Stimulated activated effector memory CD8-positive, alpha-beta T cell treated with anti-CD3 and anti-CD28 coated beads, Interleukin-12 subunit alpha, Interleukin-12 subunit beta, amount 100 ng/mL, for 72 hours (primary cell): ENCODE measurements around the gene PRRC2C.
"Not testable (repeated sequence)": the region's sequence is repeated elsewhere in the genome, so short reads cannot be mapped to it uniquely, and the experiment has no call there.

Source experiments
- ATAC-seq: fragments of 150-1000 bp; cut with Tn5 transposase; 2 replicates; pipeline ENCODE4 v1.10.0; 2021
- DNase-seq, 2 donors: peaks; one replicate each; pipeline ENCODE4 v3.0.0; 2021 to 2022; ENCODE audit warnings: low spot score in 2 of 2
- H3K27ac Mint-ChIP-seq: one replicate; pipeline ENCODE4 v1.8.0; 2022; ENCODE audit warnings: mild to moderate bottlenecking, mixed read lengths
- H3K36me3 Mint-ChIP-seq: one replicate; pipeline ENCODE4 v1.8.0; 2022; ENCODE audit warnings: mild to moderate bottlenecking, mixed read lengths
- H3K4me1 Mint-ChIP-seq: one replicate; pipeline ENCODE4 v1.8.0; 2022; ENCODE audit warnings: mixed read lengths
- H3K4me3 Mint-ChIP-seq: one replicate; pipeline ENCODE4 v1.8.0; 2022; ENCODE audit warnings: mild to moderate bottlenecking, mixed read lengths
- H3K9me3 Mint-ChIP-seq: one replicate; pipeline ENCODE4 v1.8.0; 2022; ENCODE audit warnings: mixed read lengths

The PRRC2C gene

DNA sequence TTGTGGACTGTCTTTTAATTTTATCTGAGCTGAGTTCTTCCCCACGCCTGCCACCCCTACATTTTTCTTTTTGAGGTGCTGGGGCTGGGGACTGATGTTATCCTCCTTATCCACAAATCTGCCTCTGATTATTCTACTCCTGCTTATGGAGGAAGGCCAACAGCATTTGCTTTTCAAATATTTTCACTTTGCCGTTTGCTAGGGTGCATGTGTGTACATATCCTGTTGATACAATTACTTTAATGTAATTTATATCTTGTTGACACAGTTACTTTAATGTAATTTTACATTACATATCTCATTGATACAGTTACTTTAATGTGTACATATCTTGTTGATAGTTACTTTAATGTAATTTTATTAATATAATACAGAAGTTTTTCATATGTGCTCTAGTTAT lies 36.2 kb downstream of the PRRC2C start:
- Mint-ChIP-seq H3K4me3 (no peak overlapping the region), H3K4me1 (no peaks in the 10 kb centered on the region), H3K27ac (no peak overlapping the region), H3K9me3 (no peaks in the 10 kb centered on the region), H3K36me3 (no peaks in the 10 kb centered on the region)
- DNase-seq (no peak), ATAC-seq (no peak)

DNA sequence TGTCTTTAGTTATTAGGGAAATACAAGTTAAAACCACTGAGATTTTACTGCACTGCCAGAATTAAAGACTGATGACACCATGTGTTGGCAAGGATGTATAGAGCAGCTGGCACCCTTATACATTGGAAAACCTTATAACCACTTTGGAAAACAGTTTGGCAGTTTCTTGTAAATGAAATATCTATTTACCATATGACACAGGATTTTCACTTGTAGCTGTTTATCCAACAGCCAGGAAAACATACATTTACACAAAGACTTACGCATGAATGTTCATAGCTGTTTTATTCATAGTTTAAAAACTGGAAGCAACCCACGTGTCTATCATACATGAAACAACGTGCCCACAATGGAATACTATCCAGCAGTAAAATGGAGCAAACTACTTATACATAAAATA lies 45.3 kb downstream of the PRRC2C start:
- DNase-seq (no peak), ATAC-seq (no peak)
- no peaks in the 10 kb centered on the region for H3K36me3 Mint-ChIP-seq
- peaks cover 24% of the 10 kb centered on the region for H3K4me1 Mint-ChIP-seq
- H3K4me3 Mint-ChIP-seq = no peak overlapping the region
- H3K27ac Mint-ChIP-seq = no peak overlapping the region
- H3K9me3 Mint-ChIP-seq = no peaks in the 10 kb centered on the region

DNA sequence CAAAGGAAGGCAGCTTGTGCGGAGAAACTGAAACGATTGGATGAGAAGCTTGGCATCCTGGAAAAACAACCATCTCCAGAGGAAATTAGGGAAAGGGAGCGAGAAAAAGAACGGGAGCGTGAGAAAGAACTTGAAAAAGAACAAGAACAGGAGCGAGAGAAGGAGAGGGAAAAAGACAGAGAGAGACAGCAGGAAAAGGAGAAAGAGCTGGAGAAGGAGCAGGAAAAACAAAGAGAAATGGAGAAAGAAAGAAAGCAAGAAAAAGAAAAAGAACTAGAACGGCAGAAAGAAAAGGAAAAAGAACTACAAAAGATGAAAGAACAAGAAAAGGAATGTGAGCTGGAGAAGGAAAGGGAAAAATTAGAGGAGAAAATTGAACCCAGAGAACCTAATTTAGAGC lies 47.2 kb downstream of the PRRC2C start:
- no peak overlapping the region for H3K4me3 Mint-ChIP-seq
- H3K4me1 Mint-ChIP-seq = peaks cover 24% of the 10 kb centered on the region
- peak overlapping the region; percentile 78 for H3K27ac Mint-ChIP-seq
- H3K9me3 Mint-ChIP-seq = no peaks in the 10 kb centered on the region
- DNase-seq = no peak
- ATAC-seq = no peak
- no peaks in the 10 kb centered on the region for H3K36me3 Mint-ChIP-seq

DNA sequence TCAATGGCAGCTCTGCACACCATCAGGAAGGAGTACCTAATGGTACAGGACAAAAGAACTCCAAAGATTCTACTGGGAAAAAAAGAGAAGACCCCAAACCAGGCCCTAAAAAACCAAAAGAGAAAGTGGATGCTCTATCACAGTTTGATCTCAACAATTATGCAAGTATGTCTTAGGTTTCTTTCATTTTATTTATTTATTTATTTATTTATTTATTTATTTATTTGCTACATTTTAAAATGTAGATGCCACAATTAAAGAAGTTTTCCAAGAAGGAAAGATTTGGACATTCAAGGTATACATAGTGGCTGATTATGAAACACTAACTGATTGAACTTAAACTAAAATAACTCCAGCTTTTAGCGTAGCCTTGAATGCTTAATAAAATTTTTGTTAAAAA lies 60.2 kb downstream of the PRRC2C start:
- H3K4me1 Mint-ChIP-seq = peaks cover 16% of the 10 kb centered on the region
- H3K36me3 Mint-ChIP-seq = no peaks in the 10 kb centered on the region
- DNase-seq = no peak
- ATAC-seq = no peak
- H3K4me3 Mint-ChIP-seq = no peak overlapping the region
- H3K27ac Mint-ChIP-seq = no peak overlapping the region
- H3K9me3 Mint-ChIP-seq = no peaks in the 10 kb centered on the region

DNA sequence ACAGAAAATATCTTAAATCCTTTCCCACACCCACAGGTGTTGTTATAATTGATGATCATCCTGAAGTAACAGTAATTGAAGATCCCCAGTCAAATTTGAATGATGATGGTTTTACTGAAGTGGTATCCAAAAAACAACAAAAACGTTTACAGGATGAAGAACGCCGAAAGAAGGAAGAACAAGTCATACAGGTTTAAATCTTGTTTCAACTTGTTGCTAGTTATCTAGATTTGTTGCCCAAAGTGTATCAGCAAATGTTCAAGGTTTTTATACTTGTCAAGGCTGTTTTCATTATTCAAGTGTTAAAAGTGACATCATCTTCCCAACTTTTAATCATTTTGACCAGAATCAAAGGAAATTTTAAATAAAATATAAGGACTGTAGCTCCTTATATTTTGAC lies 64.7 kb downstream of the PRRC2C start:
- Mint-ChIP-seq H3K4me1 (peaks cover 33% of the 10 kb centered on the region), H3K36me3 (no peaks in the 10 kb centered on the region), H3K4me3 (no peak overlapping the region), H3K9me3 (no peaks in the 10 kb centered on the region), H3K27ac (no peak overlapping the region)
- no peak for ATAC-seq
- DNase-seq = no peak

DNA sequence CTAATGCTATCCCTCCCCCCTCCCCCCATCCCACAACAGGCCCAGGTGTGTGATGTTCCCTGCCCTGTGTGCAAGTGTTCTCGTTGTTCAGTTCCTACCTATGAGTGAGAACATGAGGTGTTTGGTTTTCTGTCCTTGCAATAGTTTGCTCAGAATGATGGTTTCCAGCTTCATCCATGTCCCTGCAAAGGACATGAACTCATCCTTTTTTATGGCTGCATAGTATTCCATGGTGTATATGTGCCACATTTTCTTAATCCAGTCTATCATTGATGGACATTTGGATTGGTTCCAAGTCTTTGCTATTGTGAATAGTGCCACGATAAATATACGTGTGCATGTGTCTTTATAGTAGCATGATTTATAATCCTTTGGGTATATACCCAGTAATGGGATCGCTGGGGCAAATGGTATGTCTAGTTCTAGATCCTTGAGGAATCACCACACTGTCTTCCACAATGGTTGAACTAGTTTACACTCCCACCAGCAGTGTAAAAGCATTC lies 65.3 kb downstream of the PRRC2C start:
- H3K36me3 Mint-ChIP-seq, H3K9me3 Mint-ChIP-seq, DNase-seq, H3K27ac Mint-ChIP-seq, ATAC-seq, H3K4me3 Mint-ChIP-seq: not testable (repeated sequence)
- H3K4me1 Mint-ChIP-seq = peaks cover 38% of the 10 kb centered on the region

DNA sequence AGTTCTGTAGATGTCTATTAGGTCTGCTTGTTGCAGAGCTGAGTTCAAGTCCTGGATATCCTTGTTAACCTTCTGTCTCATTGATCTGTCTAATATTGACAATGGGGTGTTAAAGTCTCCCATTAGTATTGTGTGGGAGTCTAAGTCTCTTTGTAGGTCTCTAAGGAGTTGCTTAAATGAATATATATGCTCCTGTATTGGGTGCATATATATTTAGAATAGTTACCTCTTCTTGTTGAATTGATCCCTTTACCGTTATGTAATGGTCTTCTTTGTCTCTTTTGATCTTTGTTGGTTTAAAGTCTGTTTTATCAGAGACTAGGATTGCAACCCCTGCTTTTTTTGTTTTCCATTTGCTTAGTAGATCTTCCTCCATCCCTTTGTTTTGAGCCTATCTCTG lies 68.6 kb downstream of the PRRC2C start:
- not testable (repeated sequence) for H3K9me3 Mint-ChIP-seq, H3K4me3 Mint-ChIP-seq, H3K36me3 Mint-ChIP-seq, ATAC-seq, DNase-seq
- Mint-ChIP-seq H3K27ac (peak overlapping the region; percentile 78), H3K4me1 (peaks cover 38% of the 10 kb centered on the region)

DNA sequence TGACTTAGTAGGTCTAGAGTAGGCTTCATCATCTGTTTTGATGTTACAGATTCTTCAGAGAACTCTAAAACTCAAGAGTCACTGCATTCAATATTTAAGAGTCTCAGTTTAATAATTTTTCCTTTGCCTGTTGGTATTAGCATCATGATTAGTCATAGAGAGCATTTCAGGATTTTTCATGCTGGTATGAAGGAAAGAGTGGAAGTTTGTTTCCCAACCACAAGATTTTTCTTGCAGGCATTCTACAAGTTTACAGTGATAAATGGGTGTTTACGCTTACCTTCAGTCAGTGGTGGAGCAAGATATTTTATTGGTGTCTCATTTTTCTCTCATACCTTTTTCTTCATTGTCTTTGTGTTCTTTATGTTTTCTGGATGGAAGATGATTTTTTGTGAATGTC lies 78.3 kb downstream of the PRRC2C start:
- Mint-ChIP-seq H3K36me3 (peaks cover 44% of the 10 kb centered on the region), H3K4me1 (no peaks in the 10 kb centered on the region), H3K4me3 (no peak overlapping the region), H3K27ac (no peak overlapping the region), H3K9me3 (no peaks in the 10 kb centered on the region)
- DNase-seq (no peak), ATAC-seq (no peak)

DNA sequence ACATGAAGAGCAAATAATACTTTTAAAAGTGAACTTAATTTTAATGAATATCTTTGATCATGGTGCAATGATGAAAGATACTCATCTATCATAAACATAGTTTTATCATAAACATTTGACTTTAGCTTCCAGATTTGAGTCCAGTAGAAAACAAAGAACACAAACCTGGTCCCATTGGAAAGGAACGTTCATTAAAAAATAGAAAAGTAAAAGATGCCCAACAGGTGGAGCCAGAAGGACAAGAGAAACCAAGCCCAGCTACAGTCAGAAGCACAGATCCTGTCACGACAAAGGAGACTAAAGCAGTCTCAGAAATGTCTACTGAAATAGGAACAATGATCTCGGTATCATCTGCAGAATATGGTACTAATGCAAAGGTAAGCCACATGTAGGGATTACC lies 81.1 kb downstream of the PRRC2C start:
- ATAC-seq (no peak), DNase-seq (no peak)
- Mint-ChIP-seq H3K9me3 (no peaks in the 10 kb centered on the region), H3K27ac (no peak overlapping the region), H3K4me3 (no peak overlapping the region), H3K36me3 (peaks cover 72% of the 10 kb centered on the region), H3K4me1 (peaks cover 7% of the 10 kb centered on the region)

DNA sequence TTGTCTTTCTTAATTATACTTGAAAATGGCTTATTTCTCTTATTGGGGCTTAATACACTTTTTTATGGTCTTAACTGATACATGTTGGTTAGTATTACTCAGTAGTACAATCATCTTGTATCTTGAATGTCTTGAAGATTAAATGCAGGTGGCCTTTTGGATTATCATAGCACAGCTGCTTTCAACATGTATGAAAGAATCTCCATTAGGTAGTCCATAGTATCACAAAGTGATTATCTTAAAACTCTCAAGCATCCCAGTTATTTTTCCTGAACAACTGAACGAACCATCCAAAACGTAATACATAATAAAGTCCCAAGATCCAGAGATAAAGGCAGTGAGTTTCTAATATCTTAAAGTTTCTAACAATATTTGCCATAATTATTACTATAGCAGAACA lies 85.0 kb downstream of the PRRC2C start:
- Mint-ChIP-seq H3K4me1 (peaks cover 7% of the 10 kb centered on the region), H3K9me3 (no peaks in the 10 kb centered on the region), H3K4me3 (no peak overlapping the region), H3K36me3 (peaks cover 99% of the 10 kb centered on the region), H3K27ac (peak overlapping the region; percentile 20)
- no peak for DNase-seq
- ATAC-seq = no peak

DNA sequence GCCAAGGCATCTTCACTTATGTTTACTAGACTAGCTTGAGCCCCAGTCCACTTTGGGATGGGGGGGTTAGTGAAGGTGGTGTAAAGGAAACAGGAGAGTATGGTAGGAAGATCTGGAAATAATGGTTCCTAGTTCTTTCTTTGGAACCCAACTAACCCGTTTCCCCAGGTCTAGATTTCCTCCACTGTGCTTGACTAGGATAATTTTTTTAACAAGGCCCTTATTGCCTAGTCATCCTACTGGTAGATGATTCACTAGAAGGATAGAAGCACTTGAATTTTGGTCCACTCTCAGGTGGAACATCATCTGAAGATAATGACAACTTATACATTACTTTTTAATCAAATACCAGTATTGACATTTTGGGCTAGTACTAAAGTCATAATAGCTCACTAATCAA lies 90.8 kb downstream of the PRRC2C start:
- Mint-ChIP-seq H3K36me3 (peaks cover 99% of the 10 kb centered on the region), H3K4me3 (no peak overlapping the region), H3K27ac (no peak overlapping the region), H3K4me1 (peaks cover 13% of the 10 kb centered on the region), H3K9me3 (no peaks in the 10 kb centered on the region)
- ATAC-seq (no peak), DNase-seq (no peak)

DNA sequence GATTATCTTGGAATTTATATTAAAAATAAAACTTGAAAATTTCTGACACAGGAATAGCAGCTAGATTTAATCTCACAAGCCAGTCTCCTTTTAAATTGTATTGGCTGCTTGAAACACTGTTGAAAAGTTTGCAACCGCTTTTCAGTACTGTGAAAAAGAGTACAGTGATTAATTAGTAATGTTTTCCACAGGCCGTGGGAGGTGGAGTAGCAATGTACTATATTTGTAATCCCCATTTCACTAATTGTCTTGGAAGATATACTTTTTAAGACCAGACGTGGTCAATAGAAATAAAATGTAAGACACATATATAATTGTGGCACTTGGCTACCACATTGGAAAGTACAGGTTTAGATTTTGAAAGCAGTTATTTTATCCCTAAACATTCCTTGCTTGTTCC lies 95.9 kb downstream of the PRRC2C start:
- no peak for DNase-seq
- peaks cover 23% of the 10 kb centered on the region for H3K4me1 Mint-ChIP-seq
- H3K36me3 Mint-ChIP-seq = peaks cover 100% of the 10 kb centered on the region
- no peak overlapping the region for H3K4me3 Mint-ChIP-seq
- peak overlapping the region; percentile 78 for H3K27ac Mint-ChIP-seq
- no peaks in the 10 kb centered on the region for H3K9me3 Mint-ChIP-seq
- peak; percentile 48 for ATAC-seq

DNA sequence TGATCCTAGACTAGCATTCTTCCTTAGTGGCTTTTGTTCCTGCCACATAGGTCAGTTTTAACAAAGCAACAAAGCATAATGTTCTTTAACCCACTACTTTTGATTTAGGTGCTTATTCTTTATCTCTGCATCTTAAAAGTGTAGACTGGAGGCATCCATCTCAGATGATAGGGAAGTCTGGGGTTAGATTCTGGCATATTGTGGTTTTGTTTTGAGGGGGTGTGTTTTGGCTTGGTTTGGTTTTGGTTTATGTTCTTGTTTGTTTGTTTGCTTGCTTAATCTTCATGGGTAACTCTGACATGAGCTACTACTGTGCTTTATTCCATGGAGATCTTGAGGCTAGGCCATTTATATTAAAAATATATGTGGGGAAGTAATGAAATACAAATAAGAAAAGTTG lies 96.4 kb downstream of the PRRC2C start:
- Mint-ChIP-seq H3K4me3 (no peak overlapping the region), H3K36me3 (peaks cover 100% of the 10 kb centered on the region), H3K27ac (peak overlapping the region; percentile 78), H3K4me1 (peaks cover 23% of the 10 kb centered on the region), H3K9me3 (no peaks in the 10 kb centered on the region)
- no peak for DNase-seq
- ATAC-seq = no peak

DNA sequence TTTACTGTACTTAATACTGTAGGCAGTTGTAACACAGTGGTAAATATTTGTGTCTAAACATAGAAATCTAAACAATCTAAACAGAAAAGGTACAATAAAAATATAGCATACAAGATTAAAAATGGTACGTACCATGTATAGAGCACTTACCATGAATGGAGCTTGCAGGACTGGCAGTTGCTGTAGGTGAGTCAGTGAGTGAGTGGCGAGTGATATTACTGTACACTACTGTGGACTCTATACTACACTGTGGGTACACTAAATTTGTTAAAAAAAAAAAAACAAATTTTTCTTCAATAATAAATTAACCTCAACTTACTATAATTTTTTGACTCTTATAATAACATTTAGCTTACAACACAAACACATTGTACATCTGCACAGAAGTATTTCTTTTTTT lies 97.3 kb downstream of the PRRC2C start:
- H3K4me1 Mint-ChIP-seq = peaks cover 23% of the 10 kb centered on the region
- H3K4me3 Mint-ChIP-seq = no peak overlapping the region
- H3K27ac Mint-ChIP-seq = no peak overlapping the region
- DNase-seq = no peak
- ATAC-seq = peak; percentile 75
- peaks cover 100% of the 10 kb centered on the region for H3K36me3 Mint-ChIP-seq
- H3K9me3 Mint-ChIP-seq = no peaks in the 10 kb centered on the region

DNA sequence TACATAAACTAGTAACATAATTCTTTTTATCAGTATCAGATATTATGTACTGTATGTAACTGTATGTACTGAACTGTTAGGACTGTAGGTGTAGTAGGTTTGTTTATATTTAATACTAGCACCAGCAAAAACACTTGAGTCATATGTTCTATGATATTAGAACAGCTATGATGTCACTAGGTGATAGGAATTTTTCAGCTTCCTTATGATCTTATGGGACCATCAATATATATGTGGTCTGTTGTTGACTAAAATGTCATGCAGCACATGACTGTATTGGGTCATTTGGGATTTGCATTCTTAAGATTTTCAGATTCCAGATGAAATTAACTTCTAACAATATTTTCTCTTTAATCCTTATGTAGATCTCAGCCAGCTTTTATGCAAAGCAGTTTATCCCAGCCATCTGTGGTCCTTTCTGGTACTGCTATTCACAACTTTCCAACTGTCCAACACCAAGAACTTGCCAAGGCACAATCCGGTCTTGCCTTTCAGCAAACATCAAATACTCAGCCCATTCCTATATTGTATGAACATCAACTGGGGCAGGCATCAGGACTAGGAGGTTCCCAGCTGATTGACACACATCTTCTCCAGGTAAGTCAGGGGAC lies 98.4 kb downstream of the PRRC2C start:
- H3K36me3 Mint-ChIP-seq = peaks cover 100% of the 10 kb centered on the region
- no peaks in the 10 kb centered on the region for H3K9me3 Mint-ChIP-seq
- H3K4me1 Mint-ChIP-seq = peaks cover 23% of the 10 kb centered on the region
- peak overlapping the region; percentile 0 for H3K27ac Mint-ChIP-seq
- no peak overlapping the region for H3K4me3 Mint-ChIP-seq
- no peak for DNase-seq
- ATAC-seq = no peak

DNA sequence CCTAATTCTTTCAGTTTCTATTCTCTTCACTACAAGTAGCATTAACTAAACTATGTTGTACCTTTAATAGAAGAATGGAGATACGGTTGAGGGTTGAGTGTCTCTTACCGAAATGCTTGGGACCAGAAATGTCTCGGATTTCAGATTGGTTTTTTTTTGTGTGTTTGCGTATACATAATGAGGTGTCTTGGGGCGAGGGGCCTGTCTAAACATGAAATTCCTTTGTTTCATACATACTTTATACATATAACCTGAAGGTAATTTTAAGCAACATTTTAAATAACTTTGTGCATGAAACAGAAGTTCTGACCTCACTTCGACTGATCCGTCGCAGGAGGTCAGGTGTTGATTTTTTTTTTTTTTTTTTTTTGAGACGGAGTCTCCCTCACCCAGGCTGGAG lies 100.4 kb downstream of the PRRC2C start:
- Mint-ChIP-seq H3K4me1 (peaks cover 26% of the 10 kb centered on the region), H3K9me3 (no peaks in the 10 kb centered on the region), H3K4me3 (no peak overlapping the region), H3K27ac (no peak overlapping the region), H3K36me3 (peaks cover 100% of the 10 kb centered on the region)
- ATAC-seq = no peak
- no peak for DNase-seq

DNA sequence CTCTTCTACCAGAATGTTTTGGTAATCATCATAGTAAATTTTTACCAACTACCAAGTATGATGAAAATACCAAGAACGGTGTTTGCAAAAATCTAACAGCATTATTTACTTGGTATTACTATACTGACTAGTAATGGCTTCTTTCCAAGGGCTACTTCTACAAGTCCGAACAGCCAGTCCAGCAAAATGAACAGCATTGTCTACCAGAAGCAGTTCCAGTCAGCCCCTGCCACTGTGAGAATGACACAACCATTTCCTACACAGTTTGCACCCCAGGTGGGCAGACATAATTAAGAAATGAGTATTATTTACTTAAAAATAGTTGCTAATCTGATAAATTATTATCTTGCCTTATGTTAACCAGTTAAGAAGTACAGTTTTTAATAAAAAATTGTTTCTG lies 102.9 kb downstream of the PRRC2C start:
- no peak overlapping the region for H3K27ac Mint-ChIP-seq
- peaks cover 100% of the 10 kb centered on the region for H3K36me3 Mint-ChIP-seq
- no peak for ATAC-seq
- H3K4me3 Mint-ChIP-seq = no peak overlapping the region
- H3K9me3 Mint-ChIP-seq = no peaks in the 10 kb centered on the region
- H3K4me1 Mint-ChIP-seq = peaks cover 13% of the 10 kb centered on the region
- DNase-seq = no peak
